ENCODE results near the gene DCDC2C.

- no peak for TF ChIP-seq GATA2 (IDR thresholded peaks at IDR 0.05; ENCODE audit: low read depth, low read length)
- TF ChIP-seq GATA3 (IDR thresholded peaks at IDR 0.05; ENCODE audit: low read depth, low read length): no peak
Observed at GRCh38 chr2:3703236-3703756, at the start of gene DCDC2C.

All from SH-SY5Y (cell line).